ENCODE results near the gene TXNDC11. TPM values are rescaled to one million over a fixed set of nuclear protein-coding genes. Genes with fewer than 3 reads are reported as not detected.

TXNDC11 gene
- total and polyA plus RNA-seq, 10 of the 15 experiments (the other 5 are each of a cell fraction or from before 2014, with no cell fraction given) = 1.7 to 86.7 (median 54.4) TPM

DNA sequence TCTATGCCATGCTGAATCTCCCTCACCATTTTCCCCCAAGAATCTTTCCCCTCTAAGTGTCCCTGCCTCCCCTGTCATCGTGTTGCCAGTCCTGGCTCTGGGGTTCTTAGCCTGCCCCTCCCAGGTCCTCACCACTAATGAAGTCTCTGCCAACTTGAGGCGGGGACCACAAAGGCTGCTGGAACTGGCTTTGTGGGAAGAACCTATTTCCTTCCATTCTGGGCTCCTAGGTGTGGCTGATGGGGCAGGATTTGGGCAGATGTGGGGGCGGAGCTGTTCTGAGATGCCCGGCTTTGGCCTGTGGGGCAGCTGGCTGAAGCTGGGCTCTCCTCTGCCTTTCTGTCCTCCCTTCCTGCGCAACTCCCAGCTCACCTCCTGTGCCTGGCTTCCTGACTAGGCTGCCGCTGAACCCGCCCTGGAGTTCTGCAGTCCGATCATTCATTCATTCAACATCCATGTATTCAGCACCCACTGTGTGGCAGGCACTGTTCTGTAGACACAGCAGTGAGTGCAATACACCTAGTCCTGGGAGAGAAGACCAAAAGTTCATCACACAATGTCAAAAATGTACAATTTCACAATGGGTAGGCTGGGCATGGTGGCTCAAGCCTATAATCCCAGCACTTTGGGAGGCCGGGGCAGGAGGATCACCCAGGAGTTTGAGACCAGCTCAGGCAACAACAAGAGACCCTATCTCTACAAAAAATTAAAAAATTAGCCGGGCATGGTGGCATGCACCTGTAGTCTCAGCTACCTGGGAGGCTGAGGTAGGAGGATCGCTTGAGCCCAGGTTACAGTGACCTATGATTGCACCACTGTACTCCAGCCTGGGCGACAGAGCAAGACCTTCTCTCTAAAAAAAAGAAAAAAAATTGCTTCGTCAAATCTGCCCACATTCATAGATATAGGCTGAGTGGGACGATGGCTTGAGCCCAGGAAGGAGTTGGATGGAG lies 76.3 kb downstream of the TXNDC11 start (continued):
- TF ChIP-seq, protein P1, sequence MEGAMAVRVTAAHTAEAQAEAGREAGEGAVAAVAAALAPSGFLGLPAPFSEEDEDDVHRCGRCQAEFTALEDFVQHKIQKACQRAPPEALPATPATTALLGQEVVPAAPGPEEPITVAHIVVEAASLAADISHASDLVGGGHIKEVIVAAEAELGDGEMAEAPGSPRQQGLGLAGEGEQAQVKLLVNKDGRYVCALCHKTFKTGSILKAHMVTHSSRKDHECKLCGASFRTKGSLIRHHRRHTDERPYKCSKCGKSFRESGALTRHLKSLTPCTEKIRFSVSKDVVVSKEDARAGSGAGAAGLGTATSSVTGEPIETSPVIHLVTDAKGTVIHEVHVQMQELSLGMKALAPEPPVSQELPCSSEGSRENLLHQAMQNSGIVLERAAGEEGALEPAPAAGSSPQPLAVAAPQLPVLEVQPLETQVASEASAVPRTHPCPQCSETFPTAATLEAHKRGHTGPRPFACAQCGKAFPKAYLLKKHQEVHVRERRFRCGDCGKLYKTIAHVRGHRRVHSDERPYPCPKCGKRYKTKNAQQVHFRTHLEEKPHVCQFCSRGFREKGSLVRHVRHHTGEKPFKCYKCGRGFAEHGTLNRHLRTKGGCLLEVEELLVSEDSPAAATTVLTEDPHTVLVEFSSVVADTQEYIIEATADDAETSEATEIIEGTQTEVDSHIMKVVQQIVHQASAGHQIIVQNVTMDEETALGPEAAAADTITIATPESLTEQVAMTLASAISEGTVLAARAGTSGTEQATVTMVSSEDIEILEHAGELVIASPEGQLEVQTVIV (IDR thresholded peaks at IDR 0.05; ENCODE audit: borderline replicate concordance, partially characterized antibody) = no peak
- TF ChIP-seq ZBED1 (IDR thresholded peaks at IDR 0.05; ENCODE audit: borderline replicate concordance) (no peak), RAD51 (IDR thresholded peaks at IDR 0.05) (no peak), ZNF274 (IDR thresholded peaks at IDR 0.05; ENCODE audit: insufficient read depth, insufficient read length) (no peak), NR2F1 (conservative IDR thresholded peaks at IDR 0.05) (no peak)
- TF ChIP-seq, protein P2, sequence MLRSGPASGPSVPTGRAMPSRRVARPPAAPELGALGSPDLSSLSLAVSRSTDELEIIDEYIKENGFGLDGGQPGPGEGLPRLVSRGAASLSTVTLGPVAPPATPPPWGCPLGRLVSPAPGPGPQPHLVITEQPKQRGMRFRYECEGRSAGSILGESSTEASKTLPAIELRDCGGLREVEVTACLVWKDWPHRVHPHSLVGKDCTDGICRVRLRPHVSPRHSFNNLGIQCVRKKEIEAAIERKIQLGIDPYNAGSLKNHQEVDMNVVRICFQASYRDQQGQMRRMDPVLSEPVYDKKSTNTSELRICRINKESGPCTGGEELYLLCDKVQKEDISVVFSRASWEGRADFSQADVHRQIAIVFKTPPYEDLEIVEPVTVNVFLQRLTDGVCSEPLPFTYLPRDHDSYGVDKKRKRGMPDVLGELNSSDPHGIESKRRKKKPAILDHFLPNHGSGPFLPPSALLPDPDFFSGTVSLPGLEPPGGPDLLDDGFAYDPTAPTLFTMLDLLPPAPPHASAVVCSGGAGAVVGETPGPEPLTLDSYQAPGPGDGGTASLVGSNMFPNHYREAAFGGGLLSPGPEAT (IDR thresholded peaks at IDR 0.05; ENCODE audit: low read depth) = no peak
- TF ChIP-seq, protein P3, sequence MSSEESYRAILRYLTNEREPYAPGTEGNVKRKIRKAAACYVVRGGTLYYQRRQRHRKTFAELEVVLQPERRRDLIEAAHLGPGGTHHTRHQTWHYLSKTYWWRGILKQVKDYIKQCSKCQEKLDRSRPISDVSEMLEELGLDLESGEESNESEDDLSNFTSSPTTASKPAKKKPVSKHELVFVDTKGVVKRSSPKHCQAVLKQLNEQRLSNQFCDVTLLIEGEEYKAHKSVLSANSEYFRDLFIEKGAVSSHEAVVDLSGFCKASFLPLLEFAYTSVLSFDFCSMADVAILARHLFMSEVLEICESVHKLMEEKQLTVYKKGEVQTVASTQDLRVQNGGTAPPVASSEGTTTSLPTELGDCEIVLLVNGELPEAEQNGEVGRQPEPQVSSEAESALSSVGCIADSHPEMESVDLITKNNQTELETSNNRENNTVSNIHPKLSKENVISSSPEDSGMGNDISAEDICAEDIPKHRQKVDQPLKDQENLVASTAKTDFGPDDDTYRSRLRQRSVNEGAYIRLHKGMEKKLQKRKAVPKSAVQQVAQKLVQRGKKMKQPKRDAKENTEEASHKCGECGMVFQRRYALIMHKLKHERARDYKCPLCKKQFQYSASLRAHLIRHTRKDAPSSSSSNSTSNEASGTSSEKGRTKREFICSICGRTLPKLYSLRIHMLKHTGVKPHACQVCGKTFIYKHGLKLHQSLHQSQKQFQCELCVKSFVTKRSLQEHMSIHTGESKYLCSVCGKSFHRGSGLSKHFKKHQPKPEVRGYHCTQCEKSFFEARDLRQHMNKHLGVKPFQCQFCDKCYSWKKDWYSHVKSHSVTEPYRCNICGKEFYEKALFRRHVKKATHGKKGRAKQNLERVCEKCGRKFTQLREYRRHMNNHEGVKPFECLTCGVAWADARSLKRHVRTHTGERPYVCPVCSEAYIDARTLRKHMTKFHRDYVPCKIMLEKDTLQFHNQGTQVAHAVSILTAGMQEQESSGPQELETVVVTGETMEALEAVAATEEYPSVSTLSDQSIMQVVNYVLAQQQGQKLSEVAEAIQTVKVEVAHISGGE (CRISPR knock-in tag; IDR thresholded peaks at IDR 0.05) = no peak
- TF ChIP-seq, protein P4, sequence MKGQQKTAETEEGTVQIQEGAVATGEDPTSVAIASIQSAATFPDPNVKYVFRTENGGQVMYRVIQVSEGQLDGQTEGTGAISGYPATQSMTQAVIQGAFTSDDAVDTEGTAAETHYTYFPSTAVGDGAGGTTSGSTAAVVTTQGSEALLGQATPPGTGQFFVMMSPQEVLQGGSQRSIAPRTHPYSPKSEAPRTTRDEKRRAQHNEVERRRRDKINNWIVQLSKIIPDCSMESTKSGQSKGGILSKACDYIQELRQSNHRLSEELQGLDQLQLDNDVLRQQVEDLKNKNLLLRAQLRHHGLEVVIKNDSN (IDR thresholded peaks at IDR 0.05; ENCODE audit: borderline replicate concordance, extremely low read length, insufficient read depth, low read depth, low read length) = no peak
